K562 (cell line): ENCODE measurements around the gene ABHD14A. TPM values are rescaled to one million over a fixed set of nuclear protein-coding genes. Genes with fewer than 3 reads are reported as not detected.

Experiments used
- ATAC-seq: fragments of 200-7000 bp; cut with Tn5 transposase; 3 replicates; pipeline ENCODE4 v1.9.1; 2020; ENCODE audit warnings: moderate library complexity
- BruUV-seq: library from RNA; stranded (reverse); fragments of 400-500 nt; replicated peaks from 2 replicates; lab custom pipeline; 2021; lab: Mats Ljungman, UMichigan
- CTCF ChIA-PET: fragments of 300-600 bp; formaldehyde crosslinking; extraction: SDS; loops from one replicate; lab custom pipeline; 2021; ENCODE audit warnings: low intra/inter-chr PET ratio; lab: Yijun Ruan, JAX
- POLR2A ChIA-PET: fragments of 300-600, 350-650 bp; sonication (Branson Sonifier 250); formaldehyde crosslinking; extraction: SDS; loops from one replicate; lab custom pipeline; 2021; ENCODE audit warnings: antibody characterized with exemption, inconsistent platforms; lab: Yijun Ruan, JAX
- DNase-seq, 4 experiments: peaks; one replicate each; pipeline versions ENCODE4 v3.0.0 to v3.0.0-alpha.2; 2011 to 2018; ENCODE audit warnings: low spot score in 3 of 4, mixed read lengths in 3 of 4; ENCODE audit errors: extremely low read depth in 1 of 4
- FAIRE-seq: peaks from 2 replicates; lab custom pipeline; 2011; peaks lifted over from hg19 to GRCh38; lab: Jason Lieb, UNC
- H2AFZ ChIP-seq: 2 replicates; pipeline ENCODE4 v1.6.0; 2011; ENCODE audit warnings: low read depth, low read length, control low read depth, inconsistent platforms
- H3K27ac ChIP-seq: fragments of 200-600 bp; 3 replicates; pipeline ENCODE4 v1.8.0; 2011; ENCODE audit warnings: low read depth, mild to moderate bottlenecking, control low read depth, inconsistent platforms, low read length, moderate library complexity, mixed read lengths; ENCODE audit errors: extremely low read depth
- H3K27me3 ChIP-seq, 2 experiments: fragments of 300-600 bp in 1 of 2; 2 replicates in 1 of 2; 3 replicates in 1 of 2; pipeline versions ENCODE4 v1.6.0 to v1.8.0; 2011; ENCODE audit warnings: inconsistent platforms in 2 of 2, low read length in 2 of 2, mild to moderate bottlenecking in 1 of 2, mixed read lengths in 1 of 2, moderate library complexity in 1 of 2; ENCODE audit not compliant: control insufficient read depth in 2 of 2, insufficient read depth in 2 of 2
- H3K36me3 ChIP-seq: fragments of 300-600 bp; 3 replicates; pipeline ENCODE4 v1.8.0; 2011; ENCODE audit warnings: mild to moderate bottlenecking, low read length, inconsistent platforms; ENCODE audit not compliant: control insufficient read depth, insufficient read depth
- H3K4me1 ChIP-seq, 2 experiments: fragments of 200-600 bp in 1 of 2; replicated peaks in 1 of 2; 2 replicates in 1 of 2; 3 replicates in 1 of 2; pipeline versions ENCODE4 v1.5.1 to v1.8.0; 2011; ENCODE audit warnings: inconsistent platforms in 2 of 2, low read length in 2 of 2, mild to moderate bottlenecking in 1 of 2, mixed read lengths in 1 of 2, moderate library complexity in 1 of 2; ENCODE audit not compliant: control insufficient read depth in 2 of 2, insufficient read depth in 2 of 2
- H3K4me2 ChIP-seq: 2 replicates; pipeline ENCODE4 v1.6.1; 2011; ENCODE audit warnings: low read length, control low read depth, inconsistent platforms, mixed read lengths; ENCODE audit not compliant: insufficient read depth
- H3K4me3 ChIP-seq: fragments of 200-600 bp; sonication (generic), shearing (Covaris generic); 2 replicates; pipeline ENCODE4 v1.5.1; 2016; ENCODE audit warnings: control low read depth, inconsistent platforms
- H3K79me2 ChIP-seq: fragments of 200-600 bp; 3 replicates; pipeline ENCODE4 v1.8.0; 2011; ENCODE audit warnings: low read length, inconsistent platforms; ENCODE audit not compliant: control insufficient read depth, insufficient read depth
- H3K9ac ChIP-seq, 2 experiments: 2 replicates each; pipeline versions ENCODE4 v1.6.0 to v1.6.1; 2011; ENCODE audit warnings: low read depth in 2 of 2, low read length in 2 of 2, control low read depth in 1 of 2, inconsistent platforms in 1 of 2, mild to moderate bottlenecking in 1 of 2, mixed read lengths in 1 of 2; ENCODE audit not compliant: insufficient read depth in 1 of 2
- H3K9me1 ChIP-seq: one replicate; pipeline ENCODE4 v1.6.0; 2011; ENCODE audit warnings: inconsistent platforms, mild to moderate bottlenecking, low read length, moderate library complexity; ENCODE audit not compliant: control insufficient read depth, insufficient read depth
- H3K9me3 ChIP-seq: replicated peaks from 2 replicates; pipeline ENCODE4 v1.5.1; 2011; ENCODE audit warnings: low read depth, low read length, inconsistent platforms; ENCODE audit not compliant: control insufficient read depth, insufficient read depth
- H4K20me1 ChIP-seq: replicated peaks from 2 replicates; pipeline ENCODE4 v1.6.1; 2011; ENCODE audit warnings: low read length, inconsistent platforms, mixed read lengths; ENCODE audit not compliant: control insufficient read depth, insufficient read depth
- PRMT5 ChIP-seq: sonication (generic); formaldehyde crosslinking; IDR thresholded peaks from 2 replicates; pipeline ENCODE4 v1.5.0; 2020; ENCODE audit warnings: missing genetic modification reagents
- RBFOX2 ChIP-seq: fragments of 200-400 bp; formaldehyde crosslinking; IDR thresholded peaks from 2 replicates; pipeline ENCODE4 v1.6.1; 2017; ENCODE audit warnings: low read depth, mild to moderate bottlenecking, low read length, moderate library complexity
- TCF7 ChIP-seq: sonication (generic); IDR thresholded peaks from 2 replicates; pipeline ENCODE4 v1.6.1; 2016; ENCODE audit warnings: antibody characterized with exemption, borderline replicate concordance
- ZNF253 ChIP-seq: fragments of 250-450 bp; sonication (Bioruptor Pico); conservative IDR thresholded peaks from 2 replicates; pipeline ENCODE4 v1.6.1; 2021; ENCODE audit warnings: mild to moderate bottlenecking
- WGBS: fragments of 100-300 bp; shearing (Covaris generic); methylation state at CpG from one replicate; pipeline ENCODE4 v1.1.6; 2016; ENCODE audit warnings: low coverage, mixed read lengths; ENCODE audit not compliant: insufficient coverage; ENCODE audit errors: missing lambda C conversion rate; 5-methylcytosine and 5-hydroxymethylcytosine counted together
- in situ Hi-C: fragments of 300-500 bp; cut with MboI; formaldehyde crosslinking; loops from 4 replicates; pipeline ENCODE4 v1.15.0; 2018; ENCODE audit warnings: inconsistent platforms, mixed read lengths
- intact Hi-C: fragments of 100-400 bp; cut with micrococcal nuclease; formaldehyde crosslinking; loops from 2 replicates; pipeline ENCODE4 v1.14.2; 2022
- polyA plus RNA-seq, 8 experiments: library from polyadenylated mRNA; depleted of rRNA in 4 of 8; stranded (reverse) in 5 of 8; unstranded in 3 of 8; fragments of >200 nt; fragmentation: Nextera tagmentation in 2 of 8; fragmentation: Illumina TruSeq in 1 of 8; extraction: Ambion mirVana in 2 of 8; extraction: Trizol in 1 of 8; gene quantifications; 2 replicates each; pipeline versions ENCODE4 v1.2.1 to v1.2.3, GENCODE V29; 2011 to 2014; ENCODE audit warnings: inconsistent platforms in 1 of 8, missing spikeins in 1 of 8
- total RNA-seq, 7 experiments: library from RNA; depleted of rRNA in 6 of 7; stranded (reverse); fragments of >200 nt in 6 of 7; fragmentation: Illumina TruSeq in 2 of 7; extraction: Trizol in 2 of 7; gene quantifications; 2 replicates each; pipeline versions ENCODE4 v1.2.1 to v1.2.3, GENCODE V29; 2011 to 2021; ENCODE audit warnings: low replicate concordance in 1 of 7
- TF ChIP-seq, protein P1 (sequence below), 2 experiments: fragments of 450-650 bp; IDR thresholded peaks; 2 replicates each; pipeline ENCODE4 v1.6.1; 2016

ABHD14A gene
- total and polyA plus RNA-seq, 9 of the 15 experiments (the other 6 are each of a cell fraction or from before 2014, with no cell fraction given) = 0.90 to 10.5 (median 8.3) TPM

DNA sequence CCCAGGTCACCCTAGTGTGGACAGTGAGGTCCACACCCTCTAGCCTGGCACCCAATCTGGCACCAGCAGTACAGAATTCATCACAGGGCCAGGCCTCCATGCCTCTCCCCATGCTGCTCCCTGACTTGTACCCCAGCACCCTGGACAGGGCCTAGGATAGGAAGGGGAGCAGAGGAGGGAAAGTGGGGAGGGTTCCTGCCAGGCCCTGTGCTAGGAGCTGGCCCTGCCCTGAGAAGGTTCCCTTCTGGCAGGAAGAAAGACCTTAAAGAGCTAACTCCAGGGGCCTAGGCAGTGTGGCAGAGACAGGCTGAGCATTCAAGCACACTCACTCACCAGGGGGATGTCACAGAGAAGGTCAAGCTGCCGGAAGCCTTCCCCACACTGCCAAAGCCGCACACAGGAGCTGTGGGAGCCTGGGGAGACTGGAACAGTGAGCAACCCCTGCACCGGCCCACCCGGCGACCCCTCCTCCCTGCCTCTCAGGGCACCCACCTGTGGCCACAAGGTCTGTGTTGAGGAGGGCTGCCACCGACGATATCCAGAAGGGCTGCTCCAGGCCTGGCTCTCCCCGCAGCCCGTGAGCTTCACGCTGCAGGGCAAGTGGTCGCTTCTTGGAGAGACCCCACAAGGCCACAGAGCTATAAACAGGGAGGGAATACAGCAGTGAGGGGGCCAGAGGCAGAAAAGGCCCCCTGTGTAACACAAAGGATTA, 40.6 kb upstream of the ABHD14A start (continued):
- TF ChIP-seq, protein P1, sequence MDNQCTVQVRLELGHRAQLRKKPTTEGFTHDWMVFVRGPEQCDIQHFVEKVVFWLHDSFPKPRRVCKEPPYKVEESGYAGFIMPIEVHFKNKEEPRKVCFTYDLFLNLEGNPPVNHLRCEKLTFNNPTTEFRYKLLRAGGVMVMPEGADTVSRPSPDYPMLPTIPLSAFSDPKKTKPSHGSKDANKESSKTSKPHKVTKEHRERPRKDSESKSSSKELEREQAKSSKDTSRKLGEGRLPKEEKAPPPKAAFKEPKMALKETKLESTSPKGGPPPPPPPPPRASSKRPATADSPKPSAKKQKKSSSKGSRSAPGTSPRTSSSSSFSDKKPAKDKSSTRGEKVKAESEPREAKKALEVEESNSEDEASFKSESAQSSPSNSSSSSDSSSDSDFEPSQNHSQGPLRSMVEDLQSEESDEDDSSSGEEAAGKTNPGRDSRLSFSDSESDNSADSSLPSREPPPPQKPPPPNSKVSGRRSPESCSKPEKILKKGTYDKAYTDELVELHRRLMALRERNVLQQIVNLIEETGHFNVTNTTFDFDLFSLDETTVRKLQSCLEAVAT (IDR thresholded peaks at IDR 0.05) = no peak
- TF ChIP-seq PRMT5 (CRISPR knock-in tag) (no peak), TCF7 (no peak), RBFOX2 (0 out of 2 replicates have a peak, but pooled peaks have one; percentile 17)

DNA sequence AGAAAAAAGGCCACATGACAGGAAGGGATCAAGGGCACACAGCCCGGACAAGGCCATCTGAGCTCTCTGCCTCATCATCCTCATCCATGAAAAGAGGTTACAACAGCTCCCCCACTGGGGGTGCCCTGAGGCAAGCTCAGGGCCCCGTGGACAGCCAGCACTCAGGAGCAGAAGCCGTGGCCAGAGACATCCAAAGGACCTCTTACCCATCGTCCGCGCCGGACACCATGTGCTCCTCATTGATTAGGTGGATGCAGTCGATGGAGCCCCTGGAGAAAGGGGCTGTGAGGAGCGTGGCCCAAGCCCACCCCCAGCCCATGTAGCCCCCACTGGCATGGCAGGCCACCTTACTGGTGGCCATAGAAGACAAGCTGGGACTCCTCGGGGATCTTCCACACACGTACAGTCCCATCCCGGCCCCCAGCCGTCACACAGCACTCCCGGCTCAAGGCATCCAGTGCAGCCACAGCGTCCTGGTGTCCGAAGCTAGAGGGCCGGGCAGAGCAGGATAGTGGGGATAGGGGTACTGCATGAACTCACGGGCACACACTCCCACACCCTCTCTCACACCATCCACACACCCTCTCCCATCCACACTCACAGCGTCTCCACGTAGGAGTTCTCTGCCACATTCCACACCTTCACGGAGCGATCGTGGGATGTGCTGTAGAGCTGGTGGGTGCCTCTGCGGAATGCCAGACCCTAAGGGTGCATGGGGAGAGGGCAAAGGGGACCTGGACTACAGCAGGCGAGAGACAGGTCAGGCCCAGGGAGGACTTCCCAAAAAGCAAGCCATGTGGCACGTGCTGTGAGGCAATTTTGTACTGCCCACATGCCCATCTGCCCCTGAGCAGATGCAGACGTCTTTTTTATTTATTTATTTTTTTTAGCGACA, 39.6 kb upstream of the ABHD14A start:
- Histone ChIP-seq H3K27me3 (no peaks in the 10 kb centered on the region), H3K4me3 (no peak overlapping the region), H3K9me1 (peaks cover 5% of the 10 kb centered on the region), H3K4me1 (peaks cover 5 to 6% of the 10 kb centered on the region in 2 experiments; a peak in 4 of 5 replicates), H4K20me1 (no peaks in the 10 kb centered on the region), H3K79me2 (peaks cover 20% of the 10 kb centered on the region), H3K9me3 (no peaks in the 10 kb centered on the region), H2AFZ (no peak overlapping the region), H3K9ac (no peak overlapping the region), H3K4me2 (no peak overlapping the region), H3K27ac (no peak overlapping the region), H3K36me3 (peaks cover 72% of the 10 kb centered on the region; the same call in 2 of the 3 replicates)
- no TSS peak for BruUV-seq
- DNase-seq = no peak
- in situ Hi-C loops (no loop called here), intact Hi-C loops (no loop called here)
- CTCF ChIA-PET = no interaction called here
- TF ChIP-seq ZNF253 (CRISPR knock-in tag) (no peak), RBFOX2 (peak; percentile 29; the same call in 1 of the 2 replicates)
- POLR2A ChIA-PET = interaction anchor here (0.6 kb wide), 1 partner anchor 306 kb away, joined by 3 read pairs; no protein-coding TSS in a partner anchor
- FAIRE-seq = no peak
- no peak for ATAC-seq
- 95% methylated on average over 19 of the region's 28 CpGs for WGBS
